Measurements from ENCODE around the gene NTMT1.

- TF ChIP-seq CTCF (IDR thresholded peaks at IDR 0.05) (no peak), POLR2AphosphoS5 (IDR thresholded peaks at IDR 0.05; ENCODE audit: insufficient read depth in 1 of 2, low read depth in 1 of 2) (no peak), POLR2A (IDR thresholded peaks at IDR 0.05) (no peak)
Observed at GRCh38 chr9:129591916-129592315, 34.0 kb upstream of the NTMT1 start.
